Measurements from ENCODE around the gene ANAPC2. TPM values are rescaled to one million over a fixed set of nuclear protein-coding genes. Genes with fewer than 3 reads are reported as not detected.

The ANAPC2 gene
- total RNA-seq, 1 donor from 2014 or later = 74.5 TPM

DNA sequence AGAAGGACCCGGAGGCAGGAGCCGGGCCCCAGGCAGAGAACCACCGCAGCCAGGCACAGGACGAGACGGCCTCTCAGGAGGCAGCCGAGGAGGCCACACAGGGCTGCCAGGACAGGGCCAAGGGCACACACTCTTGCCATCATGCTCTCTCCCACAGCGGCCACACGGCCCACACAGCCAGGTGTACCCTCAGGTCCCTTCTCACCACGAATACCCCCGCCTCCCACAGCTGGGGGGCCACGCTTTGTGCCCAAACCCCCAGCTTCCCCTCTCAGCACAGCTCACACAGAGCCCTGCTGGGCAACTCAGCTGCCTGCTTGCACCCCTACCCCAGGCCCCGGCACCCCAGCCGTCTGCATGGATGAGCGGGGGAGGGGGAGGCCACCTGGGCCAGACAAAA is 5.4 kb upstream of the ANAPC2 start:
- no peak for DNase-seq (ENCODE audit: low spot score)

DNA sequence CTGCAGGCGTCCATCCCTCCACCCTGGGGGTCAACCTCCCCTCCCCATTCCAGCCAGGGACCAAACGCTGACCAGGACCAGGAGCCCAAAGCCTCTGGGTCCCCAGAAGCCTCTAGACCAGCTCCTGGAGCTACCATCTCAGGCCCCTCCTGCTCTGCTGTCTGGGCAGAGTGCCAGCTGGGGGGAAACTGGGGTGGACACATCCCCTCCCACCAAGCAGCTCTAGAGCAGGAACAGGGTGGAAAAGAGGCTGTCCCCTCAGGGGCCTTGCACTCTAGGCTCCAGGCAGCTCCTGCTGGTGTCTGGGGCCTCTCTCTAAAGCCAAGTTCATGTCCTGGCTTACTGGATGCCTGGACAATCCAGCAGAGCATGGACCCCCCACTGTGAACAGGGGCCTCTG is 4.5 kb upstream of the ANAPC2 start:
- no peak for DNase-seq (ENCODE audit: low spot score)

DNA sequence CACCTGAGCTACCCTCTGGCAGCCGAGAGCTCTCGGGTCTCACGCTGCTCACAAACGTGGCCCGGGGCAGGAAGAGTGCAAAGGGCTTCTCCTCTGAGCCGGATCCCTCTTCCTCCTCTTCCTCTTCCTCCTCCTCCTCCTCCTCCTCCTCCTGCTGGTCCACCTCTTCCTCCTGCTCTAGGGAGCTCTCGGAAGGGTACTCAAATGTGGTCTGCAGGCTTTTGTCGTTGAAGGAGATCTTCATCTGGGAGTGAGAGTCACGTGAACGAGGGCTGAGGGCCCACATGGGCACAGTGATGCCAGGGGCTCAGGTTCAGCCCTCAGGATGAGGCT is 4.1 kb upstream of the ANAPC2 start:
- DNase-seq (ENCODE audit: low spot score) = no peak

DNA sequence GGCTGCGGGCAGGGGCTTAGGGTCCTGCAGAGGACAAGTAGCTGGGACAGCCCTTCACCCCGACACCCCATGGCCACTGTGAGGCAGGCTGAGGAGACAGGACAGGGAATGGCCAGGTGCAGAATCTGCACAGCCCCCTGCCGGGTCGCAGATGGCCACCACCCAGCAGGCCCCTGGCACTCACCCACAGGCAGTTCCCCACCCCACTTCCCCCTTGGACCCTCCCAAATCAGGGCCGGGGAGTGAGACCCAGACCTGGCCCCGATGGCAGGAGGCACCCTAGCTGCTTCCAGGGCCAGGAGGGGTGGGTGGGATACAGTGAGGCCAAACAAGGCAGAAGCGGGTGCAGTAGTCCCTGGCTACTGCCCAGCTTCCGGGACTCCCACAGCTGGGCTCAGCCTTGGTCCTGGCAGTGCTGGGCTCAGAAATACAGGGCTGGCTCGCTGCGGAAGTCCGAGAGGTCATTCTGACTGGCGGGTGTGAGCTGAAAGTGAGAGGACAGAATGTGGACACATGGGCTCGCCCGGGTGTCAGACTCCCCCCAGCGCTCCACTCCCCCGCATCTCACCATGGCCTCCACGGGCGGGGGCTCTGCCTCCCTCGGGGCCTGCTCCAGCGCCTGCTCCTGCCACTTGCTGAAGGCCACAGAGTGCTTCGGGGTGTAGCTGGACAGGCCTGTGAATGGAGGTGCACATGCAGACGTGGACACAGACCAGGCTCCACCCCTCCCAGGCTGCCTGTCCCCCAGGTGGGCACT is 3.5 kb upstream of the ANAPC2 start:
- no peak for DNase-seq (ENCODE audit: low spot score)

DNA sequence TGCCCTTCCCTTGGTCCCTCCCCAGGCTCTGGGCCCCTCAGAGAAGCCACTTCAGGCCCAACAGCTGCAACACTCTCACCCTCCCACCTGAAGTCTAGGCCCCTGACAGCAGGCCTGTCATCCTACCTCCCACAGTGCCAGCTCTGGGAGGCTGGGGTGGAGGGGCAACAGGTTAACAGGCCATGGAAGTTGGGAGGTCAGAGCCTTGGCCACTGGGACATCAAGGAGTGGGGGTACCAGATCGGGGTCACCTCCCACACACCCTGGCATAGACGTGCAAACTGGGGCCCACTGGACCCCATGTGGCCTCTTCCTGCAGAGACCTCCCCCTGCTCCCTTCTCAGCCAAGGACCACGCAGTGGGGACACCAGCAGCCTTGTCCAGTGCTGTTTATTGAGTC is 2.9 kb upstream of the ANAPC2 start:
- DNase-seq (ENCODE audit: low spot score) = no peak

DNA sequence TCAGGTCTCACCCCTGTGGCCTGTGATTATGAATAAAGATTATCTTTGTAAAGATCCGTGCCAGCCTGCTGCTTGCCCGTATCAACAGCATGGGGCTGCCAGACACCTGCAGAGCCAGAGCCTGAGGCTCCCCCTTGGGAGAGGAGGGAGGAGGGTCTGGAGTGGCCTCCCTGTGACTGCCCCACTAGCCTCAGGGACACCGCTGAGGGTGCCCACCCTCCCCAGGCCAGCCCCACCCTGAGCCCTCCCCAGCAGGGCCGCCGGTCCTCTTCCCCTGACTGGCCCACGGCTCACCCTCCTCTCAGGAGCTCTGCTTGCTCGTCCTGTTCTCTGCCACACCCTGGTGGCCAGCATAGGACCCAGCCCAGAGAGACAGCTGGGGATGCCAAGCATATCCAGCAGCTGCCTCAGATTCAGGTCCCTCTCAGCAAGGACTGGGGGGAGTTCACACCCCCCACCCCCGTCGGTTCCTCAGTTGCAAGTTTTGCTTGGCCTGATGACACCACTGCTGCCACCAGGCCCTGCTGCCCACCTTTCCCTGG is 2.0 kb upstream of the ANAPC2 start:
- no peak for DNase-seq (ENCODE audit: low spot score)

DNA sequence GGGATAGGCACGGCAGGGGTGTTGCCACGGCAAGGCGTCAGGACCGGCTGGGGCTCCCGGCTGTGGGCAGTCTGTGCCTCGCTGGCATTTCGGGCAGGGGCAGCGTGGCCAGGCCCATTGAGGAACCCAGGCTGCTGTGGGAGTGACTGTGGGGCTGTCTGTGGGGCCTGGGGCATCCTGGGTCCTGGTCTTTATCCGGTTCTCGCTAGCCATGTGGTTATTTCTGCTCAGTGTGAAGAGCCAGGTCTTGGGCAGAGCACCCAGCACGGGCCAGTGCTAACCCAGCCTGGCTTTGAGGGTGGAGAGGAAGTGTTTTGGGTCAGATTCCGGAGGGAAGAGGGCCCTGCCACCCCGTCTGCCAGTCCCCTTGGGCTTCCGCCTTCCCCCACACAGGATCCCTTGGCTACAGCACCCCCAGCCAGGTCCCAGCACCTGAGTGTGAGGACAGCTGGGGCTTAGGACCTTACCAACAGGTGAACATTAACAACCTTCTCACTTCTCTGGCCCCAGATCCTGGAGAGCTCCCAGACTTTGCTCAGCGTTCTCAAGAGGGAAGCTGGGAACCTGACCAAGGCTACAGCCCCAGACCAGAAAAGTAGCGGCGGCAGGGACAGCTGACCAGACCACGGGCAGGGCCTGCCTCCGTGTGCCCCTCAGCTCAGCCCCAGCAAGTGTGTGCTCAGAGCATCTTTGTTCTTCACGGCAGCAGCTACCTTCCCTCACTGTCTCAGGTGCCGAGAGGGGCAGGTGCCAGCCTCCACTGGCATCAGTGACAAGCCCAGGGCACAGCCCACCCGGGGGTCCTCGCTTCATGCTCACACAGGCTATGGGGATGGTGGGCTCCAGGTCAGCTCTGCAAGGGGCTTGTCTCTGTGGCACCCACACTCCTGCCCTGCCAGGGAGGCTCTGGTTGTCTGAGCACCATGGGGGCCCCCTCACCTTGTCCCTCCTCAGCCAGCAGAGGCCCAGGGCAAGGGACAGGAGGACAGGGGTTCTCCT is 1.2 kb upstream of the ANAPC2 start:
- no peak for DNase-seq (ENCODE audit: low spot score)

DNA sequence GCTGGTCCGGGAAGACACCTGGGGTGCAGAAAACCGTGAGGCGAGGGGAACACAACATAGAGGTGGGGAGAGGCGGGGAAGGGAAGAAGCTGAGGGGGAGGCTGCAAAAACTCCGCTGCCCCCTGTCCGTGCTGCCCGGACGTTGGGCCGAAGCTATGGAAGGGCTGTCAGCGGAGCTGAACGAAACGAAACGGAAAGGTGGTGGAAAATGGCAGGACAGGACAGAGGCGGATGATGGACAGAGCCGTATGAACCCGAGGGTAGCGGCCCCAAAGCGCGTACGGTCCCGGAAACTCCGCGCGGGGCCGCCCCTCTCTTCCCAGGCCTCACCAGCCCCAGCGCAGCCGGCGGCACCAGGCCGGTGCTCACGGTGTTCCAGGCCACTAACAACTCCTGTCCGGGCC is 272 bp downstream of the ANAPC2 start:
- no peak for DNase-seq (ENCODE audit: low spot score)

DNA sequence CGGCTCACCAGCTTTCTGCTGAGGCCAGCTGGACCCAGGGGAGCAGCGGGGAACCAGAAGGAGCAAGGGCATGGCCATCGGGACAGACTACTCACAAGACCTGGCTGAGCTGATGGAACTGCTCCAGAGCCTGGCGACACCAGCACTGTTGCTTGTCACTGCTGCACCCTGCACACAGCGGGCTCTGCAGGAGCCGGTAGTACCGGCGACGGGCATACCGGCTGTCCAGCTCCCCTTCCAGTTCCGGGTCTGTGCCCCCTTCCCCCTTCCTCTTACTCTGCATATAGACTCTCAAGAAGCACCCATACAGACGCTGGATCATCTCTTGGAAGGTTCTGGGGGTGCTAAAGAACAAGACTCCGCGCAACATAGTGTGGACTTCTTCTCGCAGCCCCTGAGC is 974 bp downstream of the ANAPC2 start:
- no peak for DNase-seq (ENCODE audit: low spot score)

DNA sequence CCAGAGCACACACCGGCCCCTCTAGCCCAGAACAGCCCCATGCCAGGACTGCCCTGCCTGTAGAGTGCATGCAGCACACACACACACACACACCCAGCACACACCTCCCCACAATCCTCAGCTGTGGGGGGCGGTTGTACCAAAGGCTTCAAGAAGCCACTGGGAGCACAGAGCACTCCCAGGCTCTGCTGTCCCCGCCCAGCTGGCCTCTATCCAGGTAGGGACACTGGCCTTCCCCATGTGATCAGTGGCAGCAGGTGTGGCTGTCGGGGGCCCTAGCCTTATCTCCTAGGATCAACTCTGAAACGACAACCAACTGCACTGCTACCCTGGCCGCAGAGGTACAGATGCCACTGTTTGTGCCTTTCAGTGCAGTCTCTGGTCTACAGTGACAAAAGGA is 2.0 kb downstream of the ANAPC2 start:
- DNase-seq (ENCODE audit: low spot score) = no peak

DNA sequence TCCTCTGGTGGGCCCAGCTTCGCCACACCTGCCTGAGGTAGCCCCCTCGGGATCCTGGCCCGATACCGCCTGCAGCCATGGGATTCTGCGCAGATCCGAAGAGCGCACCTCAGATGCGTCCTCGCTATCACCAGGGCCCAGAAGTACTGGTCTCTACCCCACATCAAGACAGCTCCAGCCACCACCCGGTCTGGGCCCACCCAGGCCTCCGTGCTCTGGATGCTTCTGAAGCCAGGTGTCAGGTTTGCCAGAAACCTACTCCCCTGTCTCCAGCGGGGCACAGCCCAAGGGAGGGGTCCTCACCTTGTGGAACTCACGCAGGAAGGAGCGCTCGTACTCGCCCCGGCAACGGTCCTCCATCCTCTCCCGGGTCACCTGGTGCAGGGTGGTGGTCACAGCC is 2.4 kb downstream of the ANAPC2 start:
- DNase-seq (ENCODE audit: low spot score) = no peak

DNA sequence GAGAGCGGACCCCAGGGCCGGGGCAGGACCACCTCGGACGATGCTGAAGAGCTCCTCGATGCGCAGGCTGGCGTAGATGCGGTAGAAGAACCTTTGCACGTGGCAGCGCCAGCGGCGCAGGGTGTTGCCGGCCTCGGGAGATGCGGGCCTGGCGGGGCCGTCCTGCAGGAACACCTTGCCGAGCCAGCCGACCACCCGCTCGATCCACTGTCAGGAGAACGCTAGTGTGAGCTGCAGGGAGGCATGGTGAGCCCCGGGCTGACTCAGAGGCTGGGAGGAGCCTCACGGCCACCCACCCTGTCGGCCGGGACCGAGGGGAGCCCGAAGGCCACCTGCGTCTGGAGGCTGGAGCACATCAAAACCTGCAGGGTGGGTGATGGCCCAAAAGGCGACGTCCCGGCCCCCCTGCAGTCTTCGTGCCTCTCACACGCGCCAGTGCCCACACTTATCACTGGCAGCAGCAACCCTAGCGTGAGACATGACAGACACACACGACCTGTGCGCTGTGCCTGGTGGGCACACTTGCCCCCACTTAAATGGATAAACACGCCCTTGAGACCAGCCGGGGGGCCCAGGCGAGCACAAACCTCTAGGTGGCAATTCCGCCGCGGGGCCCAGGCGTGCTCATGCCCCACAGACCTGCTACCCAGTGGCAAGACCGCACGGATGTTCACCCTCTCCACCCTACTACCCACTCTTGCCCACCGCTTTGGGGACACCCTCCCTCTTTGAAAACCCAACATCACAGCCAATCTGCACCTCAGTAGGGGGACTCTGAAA is 3.3 kb downstream of the ANAPC2 start:
- no peak for DNase-seq (ENCODE audit: low spot score)

DNA sequence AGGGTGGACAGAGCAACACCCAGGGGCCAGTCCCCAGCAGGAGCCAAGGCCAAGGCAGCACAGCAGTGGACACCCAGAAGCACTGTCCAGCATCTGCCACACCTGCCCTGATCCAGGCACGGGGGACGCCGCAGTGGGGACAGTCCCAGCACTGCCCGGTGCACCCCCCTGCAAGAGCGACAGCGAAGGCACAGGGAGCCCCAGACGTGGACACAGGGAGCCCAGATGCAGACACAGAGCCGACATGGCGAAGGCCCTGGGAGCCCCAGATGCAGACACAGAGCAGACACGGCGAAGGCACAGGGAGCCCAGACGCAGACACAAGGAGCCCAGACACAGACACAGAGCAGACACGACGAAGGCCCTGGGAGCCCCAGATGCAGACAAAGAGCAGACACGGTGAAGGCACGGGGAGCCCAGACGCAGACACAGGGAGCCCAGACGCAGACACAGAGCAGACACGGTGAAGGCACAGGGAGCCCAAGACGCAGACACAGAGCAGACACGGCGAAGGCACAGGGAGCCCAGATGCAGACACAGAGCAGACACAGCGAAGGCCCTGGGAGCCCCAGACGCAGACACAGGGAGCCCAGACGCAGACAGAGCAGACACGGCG is 4.3 kb downstream of the ANAPC2 start:
- DNase-seq (ENCODE audit: low spot score) = no peak

DNA sequence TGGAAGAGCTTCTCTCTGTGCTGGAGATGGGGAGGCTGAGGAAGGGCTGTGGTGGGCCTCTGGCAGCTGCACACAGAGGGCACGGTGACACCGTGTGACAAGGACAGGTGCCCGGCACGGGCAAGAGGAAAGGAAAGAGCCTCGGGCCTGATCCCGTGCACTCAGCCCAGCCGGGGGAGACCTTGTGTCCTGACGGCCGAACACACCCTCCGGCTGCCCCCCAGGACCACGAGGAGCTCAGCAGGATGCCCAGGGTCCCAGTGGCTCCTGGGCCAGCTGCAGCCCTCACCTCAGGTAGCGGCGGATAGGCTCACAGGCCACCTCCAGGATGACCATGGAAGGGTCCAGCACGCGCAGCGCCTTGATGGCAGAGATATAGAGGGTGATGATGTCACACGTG is 5.5 kb downstream of the ANAPC2 start:
- DNase-seq (ENCODE audit: low spot score) = no peak

DNA sequence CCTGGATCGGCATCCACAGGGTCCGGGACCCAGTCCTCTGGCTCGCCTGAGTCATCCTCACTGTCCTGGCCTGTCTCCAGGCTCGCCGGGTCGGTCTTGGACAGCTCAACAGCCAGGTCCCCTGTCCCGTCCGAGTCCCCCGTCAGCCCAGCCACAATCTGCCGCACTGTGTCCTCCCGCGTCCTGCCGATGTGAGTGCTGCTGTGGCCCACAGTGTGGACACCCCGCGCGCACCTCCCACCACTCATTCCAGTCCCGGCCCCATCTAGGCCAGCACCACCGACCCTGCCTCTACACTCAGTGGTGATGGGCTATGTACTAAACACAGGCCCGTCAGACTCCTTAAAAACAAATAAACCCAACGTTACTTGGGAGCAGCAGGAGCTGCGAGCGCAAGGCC is 6.7 kb downstream of the ANAPC2 start:
- DNase-seq (ENCODE audit: low spot score) = no peak

DNA sequence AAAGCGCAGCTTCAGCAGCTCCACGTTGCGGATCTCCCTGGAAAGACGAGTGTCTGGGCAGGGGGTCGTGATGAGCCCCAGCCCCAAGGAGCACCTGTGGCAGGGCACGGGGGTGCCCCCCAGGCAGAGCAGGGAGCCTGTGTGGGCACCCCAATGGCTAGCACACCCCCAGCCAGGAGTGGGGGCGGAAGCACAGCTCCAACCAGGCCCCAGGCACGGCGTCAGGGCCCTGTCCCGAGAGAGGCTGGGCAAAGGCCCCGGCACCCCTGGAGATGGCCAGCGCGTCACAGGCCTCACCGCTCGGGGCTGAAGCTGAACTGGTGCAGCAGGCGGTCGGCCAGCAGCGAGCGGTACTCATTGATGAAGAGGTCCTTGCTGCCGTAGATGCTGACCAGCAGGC is 7.9 kb downstream of the ANAPC2 start:
- no peak for DNase-seq (ENCODE audit: low spot score)

DNA sequence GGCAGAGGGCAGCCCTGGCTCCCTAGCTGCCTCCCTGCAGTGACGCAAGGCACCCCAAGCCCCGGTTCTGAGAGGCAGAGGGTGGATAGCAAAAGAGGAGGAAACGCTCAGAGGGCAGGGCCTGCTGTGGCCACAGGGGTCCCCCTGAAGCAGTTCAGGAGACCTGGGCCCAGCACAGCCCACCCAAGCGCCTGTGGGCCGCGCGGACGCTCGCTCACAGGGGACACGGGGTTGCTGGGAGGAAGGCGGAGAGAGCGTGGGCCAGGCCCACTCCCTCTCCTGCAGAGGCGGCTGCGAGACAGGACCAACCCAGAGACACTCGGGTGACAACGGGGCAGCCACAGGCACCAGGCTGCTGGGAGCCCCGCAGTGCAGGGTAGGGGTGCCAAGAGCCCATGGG is 8.6 kb downstream of the ANAPC2 start:
- no peak for DNase-seq (ENCODE audit: low spot score)

DNA sequence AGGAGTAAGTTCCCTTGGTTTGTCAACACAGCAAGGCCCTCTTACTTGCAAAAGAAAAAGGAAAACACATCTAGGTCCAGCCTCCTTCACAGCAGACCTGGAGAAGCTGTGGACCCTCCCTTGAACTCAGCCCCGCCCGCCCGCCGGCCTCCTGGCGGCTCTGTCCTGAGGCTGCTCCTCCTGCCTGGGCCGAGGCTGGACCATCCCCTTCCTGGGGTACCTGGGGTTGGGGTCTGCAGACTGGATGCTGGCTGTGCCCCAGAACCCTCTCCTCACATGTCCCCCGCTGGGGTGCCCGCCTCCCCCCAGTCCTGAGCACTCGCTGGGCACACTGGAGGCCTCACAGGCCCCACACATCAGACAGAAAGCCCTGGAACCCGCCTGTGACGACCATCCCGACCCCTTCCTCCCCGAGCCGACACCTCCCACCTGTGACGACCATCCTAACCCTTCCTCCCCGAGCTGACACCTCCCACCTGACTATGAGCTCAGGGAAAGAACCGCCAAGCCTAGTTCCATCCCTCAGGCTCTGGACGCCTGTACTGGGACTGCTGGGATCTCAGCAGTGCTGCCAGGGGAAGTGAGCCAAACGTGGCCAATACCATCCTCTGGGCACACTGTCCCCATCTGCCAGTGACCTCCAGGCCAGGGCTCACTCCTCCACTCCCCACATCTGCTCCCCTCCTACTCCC is 9.3 kb downstream of the ANAPC2 start:
- DNase-seq (ENCODE audit: low spot score) = no peak

DNA sequence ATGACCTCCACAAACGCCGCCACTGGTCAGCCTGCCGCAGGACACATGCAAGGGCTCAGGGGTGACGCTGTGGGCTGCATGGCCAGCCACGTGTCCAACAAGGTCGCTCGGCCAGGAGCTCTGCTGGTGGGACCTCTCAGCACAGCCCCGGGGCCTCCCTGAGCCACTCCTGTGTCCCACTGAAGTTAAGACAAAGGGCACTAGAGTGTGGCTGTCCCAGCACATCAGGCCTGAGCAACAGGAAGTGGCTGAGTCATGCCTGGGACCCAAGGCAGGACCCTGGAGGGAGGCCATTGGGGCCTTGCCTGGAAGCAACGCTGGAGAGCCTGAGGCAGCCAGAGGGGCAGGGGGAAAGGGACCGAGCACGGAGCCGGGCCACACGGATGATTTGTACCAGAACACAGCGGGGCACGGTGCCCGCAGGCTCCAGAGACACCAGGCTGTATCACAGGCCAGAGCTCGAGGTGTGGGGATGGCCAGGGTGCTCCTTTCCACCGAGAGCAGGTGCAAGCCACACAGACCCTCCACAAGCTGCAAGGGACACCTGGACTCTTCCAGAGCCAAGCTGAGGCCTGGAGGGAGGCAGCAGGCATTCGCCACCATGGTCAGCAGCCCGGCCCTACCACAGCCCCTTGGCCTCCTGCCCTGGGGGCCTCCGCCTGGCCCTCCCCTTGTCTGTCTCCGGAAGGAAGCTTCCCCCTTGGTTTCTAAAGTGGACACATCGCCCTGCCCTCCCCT is 10.0 kb downstream of the ANAPC2 start:
- DNase-seq (ENCODE audit: low spot score) = no peak

Measured in ureter (tissue), 1 donor.